Measurements from ENCODE around the gene AWAT2. TPM values are rescaled to one million over a fixed set of nuclear protein-coding genes. Genes with fewer than 3 reads are reported as not detected.

The AWAT2 gene
- total RNA-seq, 1 donor: not detected

DNA sequence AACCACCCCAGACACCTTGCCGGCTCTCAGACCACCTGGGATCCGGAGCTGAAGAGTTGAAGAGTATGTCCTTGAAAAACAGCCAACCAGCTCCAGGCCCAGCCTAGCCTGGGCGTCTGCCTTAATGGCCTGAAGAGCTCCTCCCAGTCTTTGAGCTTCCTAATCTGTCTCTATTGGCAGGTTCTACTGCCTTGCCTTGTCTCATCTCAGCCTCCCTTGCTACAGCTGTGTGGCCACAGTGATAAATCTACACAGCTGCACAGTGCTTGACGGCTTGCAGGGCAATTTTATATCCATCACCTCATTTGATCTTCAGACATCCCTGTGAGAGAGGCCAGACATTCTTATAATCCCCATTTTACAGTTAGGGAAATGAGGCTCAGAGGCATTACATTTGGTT, 19.9 kb downstream of the AWAT2 start:
- Histone ChIP-seq H3K27ac (ENCODE audit: low read depth, low read length) (no peak overlapping the region), H3K4me3 (ENCODE audit: insufficient read depth, low read length) (no peak overlapping the region), H2AFZ (ENCODE audit: low read length) (no peak overlapping the region), H3K9me3 (ENCODE audit: low read depth, low read length) (no peaks in the 10 kb centered on the region), H3K36me3 (ENCODE audit: insufficient read depth, low read length) (no peaks in the 10 kb centered on the region), H3K79me2 (ENCODE audit: insufficient read depth, low read length) (no peaks in the 10 kb centered on the region), H3K4me2 (ENCODE audit: insufficient read depth, low read length) (no peak overlapping the region), H3K4me1 (ENCODE audit: insufficient read depth, low read length) (no peaks in the 10 kb centered on the region), H3K27me3 (ENCODE audit: insufficient read depth, low read length) (peaks cover 32% of the 10 kb centered on the region), H4K20me1 (ENCODE audit: insufficient read depth, low read length) (no peaks in the 10 kb centered on the region)
- TF ChIP-seq, protein P1, sequence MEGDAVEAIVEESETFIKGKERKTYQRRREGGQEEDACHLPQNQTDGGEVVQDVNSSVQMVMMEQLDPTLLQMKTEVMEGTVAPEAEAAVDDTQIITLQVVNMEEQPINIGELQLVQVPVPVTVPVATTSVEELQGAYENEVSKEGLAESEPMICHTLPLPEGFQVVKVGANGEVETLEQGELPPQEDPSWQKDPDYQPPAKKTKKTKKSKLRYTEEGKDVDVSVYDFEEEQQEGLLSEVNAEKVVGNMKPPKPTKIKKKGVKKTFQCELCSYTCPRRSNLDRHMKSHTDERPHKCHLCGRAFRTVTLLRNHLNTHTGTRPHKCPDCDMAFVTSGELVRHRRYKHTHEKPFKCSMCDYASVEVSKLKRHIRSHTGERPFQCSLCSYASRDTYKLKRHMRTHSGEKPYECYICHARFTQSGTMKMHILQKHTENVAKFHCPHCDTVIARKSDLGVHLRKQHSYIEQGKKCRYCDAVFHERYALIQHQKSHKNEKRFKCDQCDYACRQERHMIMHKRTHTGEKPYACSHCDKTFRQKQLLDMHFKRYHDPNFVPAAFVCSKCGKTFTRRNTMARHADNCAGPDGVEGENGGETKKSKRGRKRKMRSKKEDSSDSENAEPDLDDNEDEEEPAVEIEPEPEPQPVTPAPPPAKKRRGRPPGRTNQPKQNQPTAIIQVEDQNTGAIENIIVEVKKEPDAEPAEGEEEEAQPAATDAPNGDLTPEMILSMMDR (IDR thresholded peaks at IDR 0.05; ENCODE audit: extremely low read depth, low read depth, low read length): no peak
- no peak for DNase-seq (ENCODE audit: insufficient read length, low spot score, missing footprints)

DNA sequence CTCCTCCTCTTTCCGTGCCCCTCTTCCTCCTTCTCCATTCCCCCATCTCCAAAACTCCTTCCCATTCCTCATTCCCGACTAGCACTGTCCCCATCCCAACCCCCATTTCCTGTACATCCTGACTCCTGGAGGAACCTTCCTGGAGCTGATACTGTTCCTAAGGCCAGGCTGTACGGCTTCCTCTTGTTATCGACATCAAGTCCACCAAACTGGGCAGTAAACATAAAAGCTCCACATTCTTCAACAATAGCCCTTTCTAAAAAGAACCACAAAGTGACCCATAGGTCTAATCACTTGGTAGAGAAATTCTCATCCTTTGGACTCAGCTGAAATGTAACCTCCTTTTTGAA, 22.9 kb downstream of the AWAT2 start:
- Histone ChIP-seq H3K4me3 (ENCODE audit: insufficient read depth, low read length) (no peak overlapping the region), H3K4me2 (ENCODE audit: insufficient read depth, low read length) (no peak overlapping the region), H3K9me3 (ENCODE audit: low read depth, low read length) (no peaks in the 10 kb centered on the region), H3K36me3 (ENCODE audit: insufficient read depth, low read length) (no peaks in the 10 kb centered on the region), H3K27me3 (ENCODE audit: insufficient read depth, low read length) (peaks cover 38% of the 10 kb centered on the region), H3K4me1 (ENCODE audit: insufficient read depth, low read length) (no peaks in the 10 kb centered on the region), H3K79me2 (ENCODE audit: insufficient read depth, low read length) (no peaks in the 10 kb centered on the region), H4K20me1 (ENCODE audit: insufficient read depth, low read length) (no peaks in the 10 kb centered on the region), H3K27ac (ENCODE audit: low read depth, low read length) (no peak overlapping the region), H2AFZ (ENCODE audit: low read length) (no peak overlapping the region)
- no peak for DNase-seq (ENCODE audit: insufficient read length, low spot score, missing footprints)
- TF ChIP-seq, protein P1 (IDR thresholded peaks at IDR 0.05; ENCODE audit: extremely low read depth, low read depth, low read length): no peak

DNA sequence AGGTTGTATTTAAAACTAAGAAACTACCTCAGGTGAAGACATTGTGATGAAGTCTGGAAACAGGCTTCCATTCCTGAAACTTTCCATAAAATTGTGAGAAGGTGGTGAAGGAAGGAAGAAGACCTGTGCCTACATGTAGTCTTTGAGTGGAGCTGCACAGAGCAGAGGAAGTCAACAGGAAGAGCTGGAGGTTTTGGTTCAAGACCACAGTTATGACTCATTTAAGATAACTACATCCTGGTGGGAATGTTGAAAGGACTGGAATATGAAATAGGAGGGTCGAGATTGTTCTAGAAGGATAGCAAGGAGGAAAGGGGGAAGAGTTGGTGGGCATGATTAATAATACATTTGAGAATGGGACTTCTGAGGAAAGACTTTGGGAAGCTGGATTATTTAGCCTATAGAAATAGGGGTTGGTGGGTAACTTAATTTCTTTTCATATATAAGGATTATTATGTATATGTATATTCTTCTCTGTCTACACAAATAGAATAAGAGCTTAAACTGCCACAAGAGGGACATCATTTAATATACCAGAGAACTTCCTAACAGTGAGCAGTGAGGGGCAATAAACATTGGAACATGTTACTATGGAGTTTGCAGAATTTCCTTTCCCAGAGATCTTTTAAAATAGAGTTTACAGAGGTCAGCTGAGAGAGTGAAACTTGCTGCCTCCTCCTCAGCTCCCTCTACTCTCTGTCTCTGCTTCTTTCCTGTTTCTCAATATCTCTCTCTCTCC, 23.5 kb downstream of the AWAT2 start:
- no peak overlapping the region for H3K27ac ChIP-seq (ENCODE audit: low read depth, low read length)
- no peak for DNase-seq (ENCODE audit: insufficient read length, low spot score, missing footprints)

DNA sequence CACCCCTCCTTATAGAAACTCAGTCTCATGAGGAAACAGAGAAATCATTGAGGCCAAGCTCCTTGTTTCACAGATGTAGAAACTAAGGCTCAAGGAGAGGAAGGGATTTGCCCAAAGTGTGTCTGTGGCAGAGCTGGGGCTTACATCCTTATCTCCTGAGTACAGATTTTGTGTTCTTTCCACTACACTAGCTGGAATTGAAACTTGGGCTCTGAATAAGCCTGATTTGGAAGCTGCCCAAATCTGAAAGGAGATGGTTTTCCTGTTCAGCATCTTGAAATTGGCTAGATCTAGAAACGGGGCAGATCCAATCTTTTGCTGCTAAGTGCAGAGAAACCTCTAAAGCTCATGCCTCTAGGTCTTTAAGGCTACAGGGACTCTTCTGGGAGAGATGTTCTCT, 24.3 kb downstream of the AWAT2 start:
- Histone ChIP-seq H3K4me2 (ENCODE audit: insufficient read depth, low read length) (no peak overlapping the region), H3K27me3 (ENCODE audit: insufficient read depth, low read length) (peaks cover 44% of the 10 kb centered on the region), H3K27ac (ENCODE audit: low read depth, low read length) (no peak overlapping the region), H3K4me3 (ENCODE audit: insufficient read depth, low read length) (no peak overlapping the region), H2AFZ (ENCODE audit: low read length) (no peak overlapping the region), H3K4me1 (ENCODE audit: insufficient read depth, low read length) (no peaks in the 10 kb centered on the region), H3K79me2 (ENCODE audit: insufficient read depth, low read length) (no peaks in the 10 kb centered on the region), H4K20me1 (ENCODE audit: insufficient read depth, low read length) (no peaks in the 10 kb centered on the region), H3K9me3 (ENCODE audit: low read depth, low read length) (no peaks in the 10 kb centered on the region), H3K36me3 (ENCODE audit: insufficient read depth, low read length) (no peaks in the 10 kb centered on the region)
- DNase-seq (ENCODE audit: insufficient read length, low spot score, missing footprints): no peak
- TF ChIP-seq, protein P1 (IDR thresholded peaks at IDR 0.05; ENCODE audit: extremely low read depth, low read depth, low read length): no peak

More for the DNA sequence above, 23.5 kb downstream of the AWAT2 start:
- H4K20me1 ChIP-seq (ENCODE audit: insufficient read depth, low read length): no peaks in the 10 kb centered on the region
- H3K79me2 ChIP-seq (ENCODE audit: insufficient read depth, low read length): no peaks in the 10 kb centered on the region
- peaks cover 42% of the 10 kb centered on the region for H3K27me3 ChIP-seq (ENCODE audit: insufficient read depth, low read length)
- H3K4me3 ChIP-seq (ENCODE audit: insufficient read depth, low read length): no peak overlapping the region
- TF ChIP-seq, protein P1 (IDR thresholded peaks at IDR 0.05; ENCODE audit: extremely low read depth, low read depth, low read length): no peak
- H3K4me2 ChIP-seq (ENCODE audit: insufficient read depth, low read length): no peak overlapping the region
- no peaks in the 10 kb centered on the region for H3K36me3 ChIP-seq (ENCODE audit: insufficient read depth, low read length)
- no peak overlapping the region for H2AFZ ChIP-seq (ENCODE audit: low read length)
- H3K9me3 ChIP-seq (ENCODE audit: low read depth, low read length): no peaks in the 10 kb centered on the region
- no peaks in the 10 kb centered on the region for H3K4me1 ChIP-seq (ENCODE audit: insufficient read depth, low read length)
